H1 (cell line): Measurements from ENCODE around the gene IL27RA.

Source experiments
- CEBPB ChIP-seq: IDR thresholded peaks from 2 replicates; pipeline ENCODE4 v1.6.1; 2012; ENCODE audit warnings: low read depth, low read length
- CHD1 ChIP-seq: IDR thresholded peaks from 2 replicates; pipeline ENCODE4 v1.6.1; 2012; ENCODE audit warnings: low read depth, low read length, improper control_type of control experiment
- CHD2 ChIP-seq: IDR thresholded peaks from 2 replicates; pipeline ENCODE4 v1.6.1; 2012; ENCODE audit warnings: low read length, improper control_type of control experiment
- CTCF ChIP-seq, 3 experiments: IDR thresholded peaks; 1 replicate in 2 of 3; 2 replicates in 1 of 3; pipeline versions ENCODE4 v1.5.1 to v1.6.1; 2011; ENCODE audit warnings: low read length in 3 of 3, mild to moderate bottlenecking in 3 of 3, inconsistent platforms in 2 of 3, low read depth in 1 of 3, moderate library complexity in 1 of 3; ENCODE audit not compliant: insufficient read depth in 1 of 3; ENCODE audit errors: control extremely low read depth in 1 of 3
- EP300 ChIP-seq, 2 experiments: IDR thresholded peaks; 1 replicate in 1 of 2; 2 replicates in 1 of 2; pipeline ENCODE4 v1.6.1; 2011 to 2012; ENCODE audit warnings: low read depth in 2 of 2, low read length in 2 of 2, mild to moderate bottlenecking in 2 of 2, borderline replicate concordance in 1 of 2, inconsistent platforms in 1 of 2, moderate library complexity in 1 of 2
- EZH2 ChIP-seq: fragments of 200-600 bp; sonication (generic); IDR thresholded peaks from 2 replicates; pipeline ENCODE4 v1.7.1; 2012; ENCODE audit warnings: low read depth, mild to moderate bottlenecking, moderate library complexity, low read length, inconsistent platforms; ENCODE audit not compliant: severe bottlenecking
- GABPA ChIP-seq: IDR thresholded peaks from 2 replicates; pipeline ENCODE4 v1.6.1; 2011; ENCODE audit warnings: mild to moderate bottlenecking, low read length, moderate library complexity, borderline replicate concordance; ENCODE audit not compliant: insufficient read depth
- HDAC6 ChIP-seq: IDR thresholded peaks from one replicate; pipeline ENCODE4 v1.7.1; 2012; ENCODE audit warnings: low read depth, mild to moderate bottlenecking, inconsistent platforms, low read length, moderate library complexity
- JUN ChIP-seq: IDR thresholded peaks from 2 replicates; pipeline ENCODE4 v1.6.1; 2011; ENCODE audit warnings: low read depth, mild to moderate bottlenecking, improper control_type of control experiment, low read length
- JUND ChIP-seq: IDR thresholded peaks from 2 replicates; pipeline ENCODE4 v1.6.1; 2011; ENCODE audit warnings: mild to moderate bottlenecking, improper control_type of control experiment, low read length
- NRF1 ChIP-seq: IDR thresholded peaks from 2 replicates; pipeline ENCODE4 v1.6.1; 2011; ENCODE audit warnings: mild to moderate bottlenecking, low read depth, low read length, improper control_type of control experiment
- POLR2A ChIP-seq, 2 experiments: IDR thresholded peaks; 1 replicate in 1 of 2; 2 replicates in 1 of 2; pipeline ENCODE4 v1.6.1; 2011; ENCODE audit warnings: low read depth in 2 of 2, low read length in 2 of 2, mild to moderate bottlenecking in 2 of 2; ENCODE audit errors: control extremely low read depth in 1 of 2
- SP1 ChIP-seq: IDR thresholded peaks from 2 replicates; pipeline ENCODE4 v1.6.1; 2011; ENCODE audit warnings: low read depth, low read length
- TAF1 ChIP-seq: IDR thresholded peaks from 2 replicates; pipeline ENCODE4 v1.6.1; 2011; ENCODE audit warnings: mild to moderate bottlenecking, low read depth, low read length

GRCh38 chr19:13986348-13986904 is 45.1 kb upstream of the IL27RA start:
- TF ChIP-seq SP1 (no peak), JUND (peak; percentile 66), CHD1 (no peak), CTCF (IDR thresholded peaks at IDR 0.05; ENCODE audit: control extremely low read depth in 1 of 3, insufficient read depth in 1 of 3, low read depth in 1 of 3, low read length in 3 of 3) (no peak), HDAC6 (no peak), CEBPB (no peak), TAF1 (0 out of 2 replicates have a peak, but pooled peaks have one; percentile 9), EP300 (IDR thresholded peaks at IDR 0.05; ENCODE audit: borderline replicate concordance in 1 of 2, low read depth in 2 of 2, low read length in 2 of 2) (no peak), JUN (no peak), EZH2 (no peak), GABPA (no peak), POLR2A (IDR thresholded peaks at IDR 0.05; ENCODE audit: control extremely low read depth in 1 of 2, low read depth in 2 of 2, low read length in 2 of 2) (peak in 1 of 2 experiments; percentile 51; a peak in 1 of 3 replicates), CHD2 (no peak), NRF1 (peak; percentile 75)
